Hepatocyte (in vitro differentiated cells): ENCODE measurements around the gene DEDD. TPM values are rescaled to one million over a fixed set of nuclear protein-coding genes. Genes with fewer than 3 reads are reported as not detected.

Experiments
- DNase-seq: peaks from one replicate; pipeline ENCODE4 v3.0.0-alpha.2; 2016; ENCODE audit warnings: low spot score
- H2AFZ ChIP-seq: fragments of 200-600 bp; sonication (generic); 2 replicates; pipeline ENCODE4 v1.6.0; 2016; ENCODE audit warnings: antibody characterized with exemption, mild to moderate bottlenecking
- H3K27ac ChIP-seq: fragments of 200-600 bp; sonication (generic); 2 replicates; pipeline ENCODE4 v1.5.1; 2016; ENCODE audit warnings: mild to moderate bottlenecking
- H3K27me3 ChIP-seq: fragments of 200-600 bp; sonication (generic); 2 replicates; pipeline ENCODE4 v1.6.1; 2016
- H3K36me3 ChIP-seq: fragments of 200-600 bp; sonication (generic); replicated peaks from 2 replicates; pipeline ENCODE4 v1.5.1; 2016; ENCODE audit warnings: low read depth; ENCODE audit not compliant: insufficient read depth
- H3K4me1 ChIP-seq: fragments of 200-600 bp; sonication (generic); 2 replicates; pipeline ENCODE4 v1.5.1; 2016; ENCODE audit warnings: mild to moderate bottlenecking, moderate library complexity; ENCODE audit not compliant: insufficient read depth
- H3K4me2 ChIP-seq: fragments of 200-600 bp; sonication (generic); 2 replicates; pipeline ENCODE4 v1.6.0; 2016
- H3K4me3 ChIP-seq: fragments of 200-600 bp; sonication (generic); 2 replicates; pipeline ENCODE4 v1.5.1; 2016; ENCODE audit warnings: mild to moderate bottlenecking
- H3K79me2 ChIP-seq: fragments of 200-600 bp; sonication (generic); 2 replicates; pipeline ENCODE4 v1.6.0; 2017; ENCODE audit warnings: mild to moderate bottlenecking
- H3K9me2 ChIP-seq: fragments of 200-600 bp; sonication (generic); replicated peaks from 2 replicates; pipeline ENCODE4 v1.6.0; 2017; ENCODE audit warnings: mild to moderate bottlenecking; ENCODE audit not compliant: insufficient read depth
- H3K9me3 ChIP-seq: fragments of 200-600 bp; sonication (generic); 2 replicates; pipeline ENCODE4 v1.5.1; 2016; ENCODE audit warnings: low read depth, mild to moderate bottlenecking
- H4K20me1 ChIP-seq: fragments of 200-600 bp; sonication (generic); 2 replicates; pipeline ENCODE4 v1.6.0; 2016; ENCODE audit warnings: mild to moderate bottlenecking; ENCODE audit not compliant: insufficient read depth, poor library complexity, severe bottlenecking
- EZH2 ChIP-seq: fragments of 200-600 bp; sonication (generic); IDR thresholded peaks from 2 replicates; pipeline ENCODE4 v1.6.1; 2016; ENCODE audit warnings: antibody characterized with exemption, mild to moderate bottlenecking, borderline replicate concordance
- EZH2phosphoT487 ChIP-seq: fragments of 200-600 bp; sonication (generic); IDR thresholded peaks from one replicate; pipeline ENCODE4 v1.6.1; 2018; ENCODE audit warnings: antibody characterized with exemption, mild to moderate bottlenecking, low read depth, moderate library complexity; ENCODE audit not compliant: unreplicated experiment, severe bottlenecking
- WGBS: methylation state at CpG from one replicate; pipeline ENCODE4 v1.1.6; 2016; ENCODE audit warnings: low lambda C conversion rate; ENCODE audit errors: missing lambda C conversion rate; 5-methylcytosine and 5-hydroxymethylcytosine counted together
- polyA plus RNA-seq: library from polyadenylated mRNA; unstranded; fragments of >200 nt; fragmentation: Nextera tagmentation; extraction: Ambion mirVana; gene quantifications from 2 replicates; pipeline ENCODE4 v1.2.1, GENCODE V29; 2016
- small RNA-seq: library from RNA; depleted of rRNA; stranded (forward); fragments of <200 nt; gene quantifications from one replicate; pipeline ENCODE3, GENCODE V24; 2014
- total RNA-seq: library from RNA; depleted of rRNA; stranded (reverse); fragments of >200 nt; gene quantifications from 2 replicates; pipeline ENCODE4 v1.2.3, GENCODE V29; 2014
- TF ChIP-seq, protein P1 (sequence below): fragments of 200-600 bp; sonication (generic); IDR thresholded peaks from 2 replicates; pipeline ENCODE4 v1.5.1; 2016; ENCODE audit warnings: antibody characterized with exemption, mild to moderate bottlenecking; ENCODE audit not compliant: poor library complexity

DEDD gene
- total and polyA plus RNA-seq, 2 experiments from 2014 or later, result 21.8 to 27.1 TPM

DNA sequence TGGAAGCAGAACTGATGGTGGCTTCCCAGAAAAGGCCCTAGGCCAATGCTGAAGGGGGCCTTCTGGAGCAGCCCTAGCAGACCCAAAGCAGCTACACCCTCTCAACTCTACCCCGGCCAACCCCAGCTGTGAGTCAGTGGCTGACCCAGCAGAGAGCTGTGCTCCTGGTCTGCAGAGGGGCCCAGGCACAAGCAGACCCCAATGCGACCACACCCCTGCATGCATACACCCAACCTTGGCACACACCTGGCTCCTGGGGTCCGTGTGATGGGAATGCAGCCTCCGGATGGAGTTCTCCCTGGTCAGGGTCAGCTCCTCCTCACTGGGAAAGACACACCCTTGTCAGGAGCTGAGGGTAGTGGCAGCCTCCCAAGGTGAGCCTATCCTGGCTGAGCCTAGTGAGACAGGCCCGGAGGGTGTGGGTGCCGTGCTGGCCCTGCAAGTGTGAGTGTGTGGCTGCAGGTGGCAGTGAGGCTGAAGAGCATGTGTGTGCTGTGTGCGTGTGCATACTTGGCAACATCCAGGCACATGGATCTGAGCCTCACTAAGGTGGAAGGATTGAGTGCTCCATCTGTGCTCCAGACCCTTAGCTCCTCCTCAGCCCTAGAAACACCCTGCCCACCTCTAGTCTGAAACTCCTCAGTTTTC is 58.9 kb downstream of the DEDD start:
- Histone ChIP-seq H3K9me3 (no peaks in the 10 kb centered on the region), H4K20me1 (no peaks in the 10 kb centered on the region), H3K4me1 (no peaks in the 10 kb centered on the region), H3K79me2 (no peaks in the 10 kb centered on the region), H3K36me3 (no peaks in the 10 kb centered on the region), H3K27ac (no peak overlapping the region), H3K4me2 (no peak overlapping the region), H3K4me3 (no peak overlapping the region), H2AFZ (no peak overlapping the region), H3K9me2 (no peaks in the 10 kb centered on the region), H3K27me3 (no peaks in the 10 kb centered on the region)
- TF ChIP-seq, protein P1, sequence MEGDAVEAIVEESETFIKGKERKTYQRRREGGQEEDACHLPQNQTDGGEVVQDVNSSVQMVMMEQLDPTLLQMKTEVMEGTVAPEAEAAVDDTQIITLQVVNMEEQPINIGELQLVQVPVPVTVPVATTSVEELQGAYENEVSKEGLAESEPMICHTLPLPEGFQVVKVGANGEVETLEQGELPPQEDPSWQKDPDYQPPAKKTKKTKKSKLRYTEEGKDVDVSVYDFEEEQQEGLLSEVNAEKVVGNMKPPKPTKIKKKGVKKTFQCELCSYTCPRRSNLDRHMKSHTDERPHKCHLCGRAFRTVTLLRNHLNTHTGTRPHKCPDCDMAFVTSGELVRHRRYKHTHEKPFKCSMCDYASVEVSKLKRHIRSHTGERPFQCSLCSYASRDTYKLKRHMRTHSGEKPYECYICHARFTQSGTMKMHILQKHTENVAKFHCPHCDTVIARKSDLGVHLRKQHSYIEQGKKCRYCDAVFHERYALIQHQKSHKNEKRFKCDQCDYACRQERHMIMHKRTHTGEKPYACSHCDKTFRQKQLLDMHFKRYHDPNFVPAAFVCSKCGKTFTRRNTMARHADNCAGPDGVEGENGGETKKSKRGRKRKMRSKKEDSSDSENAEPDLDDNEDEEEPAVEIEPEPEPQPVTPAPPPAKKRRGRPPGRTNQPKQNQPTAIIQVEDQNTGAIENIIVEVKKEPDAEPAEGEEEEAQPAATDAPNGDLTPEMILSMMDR, result no peak
- TF ChIP-seq EZH2 (no peak), EZH2phosphoT487 (no peak)
- DNase-seq, result peak; percentile 18
- WGBS, result 72% methylated on average over 7 of the region's 7 CpGs

DNA sequence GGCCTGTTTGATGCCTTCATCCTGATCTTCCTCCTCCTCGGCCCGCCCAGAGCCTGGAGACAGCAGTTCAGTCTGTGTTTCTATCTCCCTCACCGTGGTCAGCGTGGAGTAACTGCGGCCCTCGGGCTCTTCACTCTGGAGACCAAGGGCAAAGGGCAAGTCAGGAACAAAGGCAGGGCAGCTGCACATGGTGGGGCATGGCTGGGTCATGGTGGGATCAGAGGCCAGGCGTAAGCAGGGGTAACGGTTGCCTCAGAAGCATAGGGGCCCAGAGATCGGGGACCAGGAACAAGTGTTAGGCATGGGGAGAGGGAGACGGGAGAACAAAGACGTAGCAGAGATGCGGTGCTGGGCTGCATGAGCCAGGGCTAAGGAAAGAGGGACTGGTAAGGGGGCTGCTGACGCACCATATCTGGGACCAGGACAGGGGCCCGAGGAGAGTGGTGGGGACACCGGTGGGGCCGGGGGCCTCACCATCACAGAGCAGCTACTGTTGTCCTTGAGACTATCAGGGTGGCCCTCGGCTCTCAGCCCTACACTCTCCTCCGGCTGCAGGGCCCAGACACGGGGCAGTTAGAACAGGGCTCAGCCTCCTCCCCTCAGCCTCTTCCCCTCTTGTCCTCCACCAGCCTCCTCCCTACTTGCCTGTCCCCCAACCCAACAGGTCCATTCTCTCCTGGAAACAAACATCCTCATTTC is 59.6 kb downstream of the DEDD start:
- Histone ChIP-seq H3K79me2 (no peaks in the 10 kb centered on the region), H3K9me3 (no peaks in the 10 kb centered on the region), H3K27ac (no peak overlapping the region), H3K4me2 (no peak overlapping the region), H4K20me1 (no peaks in the 10 kb centered on the region), H3K36me3 (no peaks in the 10 kb centered on the region), H3K4me1 (no peaks in the 10 kb centered on the region), H3K9me2 (no peaks in the 10 kb centered on the region), H2AFZ (no peak overlapping the region), H3K4me3 (no peak overlapping the region), H3K27me3 (no peaks in the 10 kb centered on the region)
- no peak for TF ChIP-seq EZH2
- no peak for TF ChIP-seq EZH2phosphoT487
- TF ChIP-seq, protein P1, result no peak
- WGBS, result 89% methylated on average over 17 of the region's 19 CpGs
- DNase-seq, result no peak

DNA sequence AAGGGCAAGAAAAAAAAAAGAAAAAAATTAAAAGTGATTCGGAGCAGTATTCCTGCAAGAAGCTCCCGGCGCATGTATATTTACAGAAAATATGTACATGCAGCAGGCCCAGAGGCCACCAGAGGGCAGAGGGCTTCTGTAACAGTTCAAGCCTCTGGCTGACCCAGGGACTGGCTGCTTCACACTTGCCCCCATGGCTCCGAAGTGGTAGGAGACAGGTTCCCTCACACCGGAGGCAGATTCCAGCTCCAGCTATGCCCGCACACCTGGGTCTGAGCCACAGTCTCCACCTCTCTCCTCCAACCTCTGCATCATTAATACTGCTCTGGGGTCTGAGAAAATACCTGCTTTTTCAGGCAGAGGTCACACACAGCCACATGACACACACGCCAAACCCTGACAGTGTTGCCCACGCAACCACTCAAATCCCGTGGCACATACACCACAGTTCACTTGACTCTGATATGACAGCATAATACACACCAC is 60.5 kb downstream of the DEDD start:
- Histone ChIP-seq H3K4me1 (no peaks in the 10 kb centered on the region), H3K9me3 (no peaks in the 10 kb centered on the region), H3K9me2 (no peaks in the 10 kb centered on the region), H3K79me2 (no peaks in the 10 kb centered on the region), H4K20me1 (no peaks in the 10 kb centered on the region), H3K27ac (no peak overlapping the region), H3K4me2 (no peak overlapping the region), H3K27me3 (no peaks in the 10 kb centered on the region), H2AFZ (no peak overlapping the region), H3K36me3 (no peaks in the 10 kb centered on the region), H3K4me3 (no peak overlapping the region)
- TF ChIP-seq, protein P1, result peak; percentile 59
- TF ChIP-seq EZH2phosphoT487, result no peak
- DNase-seq, result peak; percentile 74
- 61% methylated on average over 9 of the region's 9 CpGs for WGBS

Small RNA genes lying within 50 kb of the gene (small RNA-seq; reads per million reads assigned to genes)
- not detected for gene RF01225

Other genes starting within 250 kb of the DEDD start
- gene ITLN1, start 247.5 kb downstream of the DEDD start, total RNA-seq, result 9.0 and 11.3 TPM in 2 replicates
- 7.4 and 34.9 TPM in 2 replicates for gene ITLN1, start 247.5 kb downstream of the DEDD start, polyA plus RNA-seq
- gene ITLN2, start 177.9 kb downstream of the DEDD start, total RNA-seq, result 1.3 and 1.4 TPM in 2 replicates
- 1.7 and 3.6 TPM in 2 replicates for gene ITLN2, start 177.9 kb downstream of the DEDD start, polyA plus RNA-seq
- gene F11R, start 111.5 kb downstream of the DEDD start, total RNA-seq, result 140 and 180 TPM in 2 replicates
- gene F11R, start 111.5 kb downstream of the DEDD start, polyA plus RNA-seq, result 148 and 149 TPM in 2 replicates
- gene TSTD1, start 93.7 kb downstream of the DEDD start, total RNA-seq, result 30.8 and 36.3 TPM in 2 replicates
- 101 and 102 TPM in 2 replicates for gene TSTD1, start 93.7 kb downstream of the DEDD start, polyA plus RNA-seq
- gene USF1, start 86.7 kb downstream of the DEDD start, total RNA-seq, result 62.1 and 85.1 TPM in 2 replicates
- gene USF1, start 86.7 kb downstream of the DEDD start, polyA plus RNA-seq, result 11.9 and 23.2 TPM in 2 replicates
- 0.52 and 0.80 TPM in 2 replicates for gene ARHGAP30, start 62.8 kb downstream of the DEDD start, total RNA-seq
- 1.4 and 1.7 TPM in 2 replicates for gene ARHGAP30, start 62.8 kb downstream of the DEDD start, polyA plus RNA-seq
- 5.9 and 7.0 TPM in 2 replicates for gene NECTIN4, start 43.1 kb downstream of the DEDD start, total RNA-seq
- gene NECTIN4, start 43.1 kb downstream of the DEDD start, polyA plus RNA-seq, result 8.5 and 12.7 TPM in 2 replicates
- gene KLHDC9, start 34.3 kb downstream of the DEDD start, total RNA-seq, result 1.4 and 3.9 TPM in 2 replicates
- 4.5 and 7.4 TPM in 2 replicates for gene KLHDC9, start 34.3 kb downstream of the DEDD start, polyA plus RNA-seq
- 47.6 and 63.1 TPM in 2 replicates for gene PFDN2, start 14.6 kb downstream of the DEDD start, total RNA-seq
- 84.6 and 93.2 TPM in 2 replicates for gene PFDN2, start 14.6 kb downstream of the DEDD start, polyA plus RNA-seq
- gene NIT1, start 14.6 kb downstream of the DEDD start, total RNA-seq, result 41.3 and 47.5 TPM in 2 replicates
- 48.9 and 50.4 TPM in 2 replicates for gene NIT1, start 14.6 kb downstream of the DEDD start, polyA plus RNA-seq
- 105 and 136 TPM in 2 replicates for gene UFC1, start 21.3 kb upstream of the DEDD start, total RNA-seq
- 119 and 128 TPM in 2 replicates for gene UFC1, start 21.3 kb upstream of the DEDD start, polyA plus RNA-seq
- 5.5 and 7.7 TPM in 2 replicates for gene USP21, start 26.8 kb upstream of the DEDD start, total RNA-seq
- gene USP21, start 26.8 kb upstream of the DEDD start, polyA plus RNA-seq, result 24.4 and 44.7 TPM in 2 replicates
- 11.2 and 18.3 TPM in 2 replicates for gene PPOX, start 33.8 kb upstream of the DEDD start, total RNA-seq
- gene PPOX, start 33.8 kb upstream of the DEDD start, polyA plus RNA-seq, result 30.7 and 31.6 TPM in 2 replicates
- gene B4GALT3, start 44.8 kb upstream of the DEDD start, total RNA-seq, result 32.2 and 36.0 TPM in 2 replicates
- gene B4GALT3, start 44.8 kb upstream of the DEDD start, polyA plus RNA-seq, result 48.1 and 56.9 TPM in 2 replicates
- gene ADAMTS4, start 66.4 kb upstream of the DEDD start, total RNA-seq, result 1.2 and 2.3 TPM in 2 replicates
- gene ADAMTS4, start 66.4 kb upstream of the DEDD start, polyA plus RNA-seq, result 4.4 and 6.1 TPM in 2 replicates
- gene NDUFS2, start 69.7 kb upstream of the DEDD start, total RNA-seq, result 103 TPM in 2 replicates
- 163 and 177 TPM in 2 replicates for gene NDUFS2, start 69.7 kb upstream of the DEDD start, polyA plus RNA-seq
- gene FCER1G, start 82.6 kb upstream of the DEDD start, total RNA-seq, result 1.1 and 4.3 TPM in 2 replicates
- 4.8 and 14.5 TPM in 2 replicates for gene FCER1G, start 82.6 kb upstream of the DEDD start, polyA plus RNA-seq
- 3,581 and 4,608 TPM in 2 replicates for gene APOA2, start 91.0 kb upstream of the DEDD start, total RNA-seq
- 5,258 and 8,089 TPM in 2 replicates for gene APOA2, start 91.0 kb upstream of the DEDD start, polyA plus RNA-seq
- 11.4 and 15.7 TPM in 2 replicates for gene TOMM40L, start 93.4 kb upstream of the DEDD start, total RNA-seq
- 14.5 and 15.7 TPM in 2 replicates for gene TOMM40L, start 93.4 kb upstream of the DEDD start, polyA plus RNA-seq
- 2.6 and 4.1 TPM in 2 replicates for gene NR1I3, start 105.5 kb upstream of the DEDD start, total RNA-seq
- gene NR1I3, start 105.5 kb upstream of the DEDD start, polyA plus RNA-seq, result 3.9 and 8.1 TPM in 2 replicates
- gene PCP4L1, start 126.1 kb upstream of the DEDD start, total RNA-seq, result 1.4 and 2.6 TPM in 2 replicates
- 1.4 and 1.7 TPM in 2 replicates for gene PCP4L1, start 126.1 kb upstream of the DEDD start, polyA plus RNA-seq
- 0.80 and 2.1 TPM in 2 replicates for gene MPZ, start 177.3 kb upstream of the DEDD start, total RNA-seq
- 0.21 TPM in 1 of 2 replicates, not detected in the other for gene MPZ, start 177.3 kb upstream of the DEDD start, polyA plus RNA-seq
- gene SDHC, start 181.7 kb upstream of the DEDD start, total RNA-seq, result 131 and 169 TPM in 2 replicates
- 291 and 358 TPM in 2 replicates for gene SDHC, start 181.7 kb upstream of the DEDD start, polyA plus RNA-seq
- not detected in 2 replicates for gene CFAP126, start 235.2 kb upstream of the DEDD start, total RNA-seq
- gene CFAP126, start 235.2 kb upstream of the DEDD start, polyA plus RNA-seq, result not detected in 2 replicates